Measurements from ENCODE around the gene SYT7. TPM values are rescaled to one million over a fixed set of nuclear protein-coding genes. Genes with fewer than 3 reads are reported as not detected.
A peak's percentile ranks its signal among the peaks of the same experiment; 100 is the strongest.

Gene SYT7
- total and polyA plus RNA-seq, 2 of the 8 experiments (the other 6 are each of a cell fraction or from before 2014, with no cell fraction given): 9.6 to 10.5 TPM

GRCh38 chr11:61574611-61575010, 6.3 kb downstream of the SYT7 start:
- Histone ChIP-seq H3K18ac (ENCODE audit: extremely low read depth, low read length) (no peak overlapping the region), H3K56ac (replicated peaks; ENCODE audit: insufficient read length, low read depth, low read length) (no peak overlapping the region), H2BK20ac (ENCODE audit: low read length) (no peak overlapping the region), H3K79me1 (ENCODE audit: low read depth, low read length) (peaks cover 5% of the 10 kb centered on the region; the same call in 1 of the 2 replicates), H3K79me2 (ENCODE audit: control insufficient read depth in 1 of 2, insufficient read depth in 2 of 2, low read length in 2 of 2) (no peaks in the 10 kb centered on the region; a peak in 1 of 4 replicates), H3K14ac (ENCODE audit: insufficient read length) (no peak overlapping the region), H4K8ac (ENCODE audit: extremely low read depth, insufficient read depth, low read length) (no peak overlapping the region), H3K23ac (ENCODE audit: insufficient read length) (no peak overlapping the region), H4K5ac (ENCODE audit: insufficient read length, low read depth, low read length) (no peak overlapping the region), H2AK5ac (ENCODE audit: low read depth, low read length) (no peak overlapping the region), H3K4me3 (ENCODE audit: extremely low read depth in 1 of 4, insufficient read depth in 2 of 4, low read depth in 3 of 4, low read length in 4 of 4) (no peak overlapping the region), H2BK120ac (replicated peaks; ENCODE audit: low read depth, low read length) (no peak overlapping the region), H3K36me3 (ENCODE audit: control insufficient read depth in 2 of 4, insufficient read depth in 4 of 4, low read length in 3 of 4) (no peaks in the 10 kb centered on the region), H3K9me3 (ENCODE audit: insufficient read depth in 2 of 2, low read depth in 1 of 2, low read length in 1 of 2) (no peaks in the 10 kb centered on the region), H3K4me2 (ENCODE audit: insufficient read depth in 1 of 2, low read depth in 2 of 2, low read length in 2 of 2) (no peak overlapping the region), H2BK15ac (ENCODE audit: low read length) (0 out of 2 replicates have a peak overlapping the region, but pooled peaks have one; percentile 46), H3K27me3 (replicated peaks in 1 of 4; ENCODE audit: control insufficient read depth in 3 of 4, extremely low read depth in 1 of 4, insufficient read depth in 3 of 4, low read length in 3 of 4) (peaks cover 0 to 10% (median 9%) of the 10 kb centered on the region in 4 experiments; a peak in 6 of 7 replicates), H4K20me1 (replicated peaks in 1 of 2; ENCODE audit: control insufficient read depth in 1 of 2, insufficient read depth in 2 of 2, low read length in 2 of 2) (peaks cover 2 to 24% of the 10 kb centered on the region in 2 experiments), H3K4ac (replicated peaks; ENCODE audit: insufficient read length, low read depth, low read length) (no peak overlapping the region), H4K91ac (replicated peaks; ENCODE audit: insufficient read length, low read length) (no peak overlapping the region), H3K9ac (replicated peaks in 1 of 4; ENCODE audit: extremely low read depth in 1 of 4, low read depth in 3 of 4, low read length in 3 of 4) (no peak overlapping the region), H3K27ac (ENCODE audit: low read depth, low read length) (no peak overlapping the region), H2AFZ (ENCODE audit: low read length) (no peak overlapping the region), H2BK5ac (ENCODE audit: low read depth, low read length) (no peak overlapping the region), H3K23me2 (ENCODE audit: low read depth, low read length) (peaks cover under 1% of the 10 kb centered on the region; the same call in 1 of the 2 replicates), H2BK12ac (ENCODE audit: low read depth, low read length) (no peak overlapping the region), H3K4me1 (replicated peaks in 1 of 4; ENCODE audit: control insufficient read depth in 3 of 4, insufficient read depth in 4 of 4, low read length in 3 of 4) (peaks cover 4 to 36% (median 27%) of the 10 kb centered on the region in 4 experiments)
- ChIA-PET POLR2A (ENCODE audit: partially characterized antibody) (interaction anchor here (1.3 kb wide), 1 partner anchor 17 kb away, joined by 3 read pairs; no protein-coding TSS in a partner anchor), CTCF (ENCODE audit: partially characterized antibody) (interaction anchor here (0.8 to 8.7 kb wide), 12 partner anchors 9 to 98 kb away, joined by 3 to 146 read pairs (median 36); no protein-coding TSS in a partner anchor)
- 78% methylated on average over 12 of the region's 14 CpGs; no CpG with 5 or more reads in 1 of the 2 experiments for WGBS, 2 experiments (ENCODE audit: extremely low coverage in 1 of 2, insufficient coverage in 1 of 2, insufficient read length in 1 of 2, insufficient replicate concordance in 2 of 2, low coverage in 1 of 2, low lambda C conversion rate in 2 of 2, missing lambda C conversion rate in 1 of 2)
- FAIRE-seq (no peak), DNase-seq (ENCODE audit: low read depth in 1 of 2, low spot score in 2 of 2) (no peak)
- TF ChIP-seq BCL11A (IDR thresholded peaks at IDR 0.05; ENCODE audit: low read depth in 2 of 2, low read length in 2 of 2) (no peak), POLR2AphosphoS5 (IDR thresholded peaks at IDR 0.05; ENCODE audit: low read depth, low read length) (no peak), CBX5 (IDR thresholded peaks at IDR 0.05; ENCODE audit: low read depth, low read length) (no peak), TBP (IDR thresholded peaks at IDR 0.05; ENCODE audit: low read depth, low read length) (no peak), HDAC6 (IDR thresholded peaks at IDR 0.05; ENCODE audit: low read depth, low read length) (no peak), RBBP5 (IDR thresholded peaks at IDR 0.05; ENCODE audit: borderline replicate concordance, low read depth, low read length) (no peak), NRF1 (IDR thresholded peaks at IDR 0.05; ENCODE audit: low read depth, low read length) (no peak), BACH1 (IDR thresholded peaks at IDR 0.05; ENCODE audit: low read length) (no peak), CBX8 (IDR thresholded peaks at IDR 0.05; ENCODE audit: borderline replicate concordance, low read depth, low read length) (no peak), MAX (IDR thresholded peaks at IDR 0.05) (no peak), RNF2 (IDR thresholded peaks at IDR 0.05; ENCODE audit: borderline replicate concordance, low read depth, low read length, missing control alignments, poor library complexity, severe bottlenecking) (no peak), CHD1 (IDR thresholded peaks at IDR 0.05; ENCODE audit: low read depth, low read length) (no peak), KDM1A (IDR thresholded peaks at IDR 0.05; ENCODE audit: borderline replicate concordance, low read length) (no peak), POU5F1 (IDR thresholded peaks at IDR 0.05; ENCODE audit: low read depth, low read length) (no peak)

Data from H1 (cell line).